H1 (cell line): ENCODE data around the gene TGFBR2. TPM values are rescaled to one million over a fixed set of nuclear protein-coding genes. Genes with fewer than 3 reads are reported as not detected.

Experiments used
- CBX5 ChIP-seq: fragments of 300-800, 300-1000 bp; sonication (generic); IDR thresholded peaks from 2 replicates; pipeline ENCODE4 v1.7.1; 2016; ENCODE audit warnings: antibody characterized with exemption, low read length, low read depth
- CREB1 ChIP-seq: IDR thresholded peaks from 2 replicates; pipeline ENCODE4 v1.6.1; 2012; ENCODE audit warnings: inconsistent platforms
- CTBP2 ChIP-seq: IDR thresholded peaks from 2 replicates; pipeline ENCODE4 v1.7.0; 2011; ENCODE audit warnings: borderline replicate concordance, mild to moderate bottlenecking, moderate library complexity, mixed read lengths, low read length; ENCODE audit not compliant: insufficient read depth, insufficient read length
- GABPA ChIP-seq: IDR thresholded peaks from 2 replicates; pipeline ENCODE4 v1.6.1; 2011; ENCODE audit warnings: mild to moderate bottlenecking, low read length, moderate library complexity, borderline replicate concordance; ENCODE audit not compliant: insufficient read depth
- JUND ChIP-seq: IDR thresholded peaks from 2 replicates; pipeline ENCODE4 v1.6.1; 2011; ENCODE audit warnings: mild to moderate bottlenecking, improper control_type of control experiment, low read length
- RBBP5 ChIP-seq: IDR thresholded peaks from 2 replicates; pipeline ENCODE4 v1.7.1; 2012; ENCODE audit warnings: low read depth, mild to moderate bottlenecking, inconsistent platforms, low read length, moderate library complexity, borderline replicate concordance
- SAP30 ChIP-seq: fragments of 300-600 bp; sonication (generic); IDR thresholded peaks from 2 replicates; pipeline ENCODE4 v1.7.1; 2012; ENCODE audit warnings: low read length, moderate library complexity, mild to moderate bottlenecking, inconsistent platforms; ENCODE audit not compliant: insufficient read depth, insufficient replicate concordance
- TBP ChIP-seq: IDR thresholded peaks from 2 replicates; pipeline ENCODE4 v1.6.1; 2011; ENCODE audit warnings: low read depth, low read length, improper control_type of control experiment
- polyA plus RNA-seq, 7 experiments: library from polyadenylated mRNA; depleted of rRNA in 3 of 7; stranded (reverse) in 5 of 7; unstranded in 2 of 7; fragments of >200 nt in 5 of 7; fragments of 200-250 nt in 2 of 7; gene quantifications; 1 replicate in 5 of 7; 2 replicates in 1 of 7; 4 replicates in 1 of 7; pipeline versions ENCODE4 v1.2.1 to v1.2.3, GENCODE V29; 2011 to 2013; ENCODE audit warnings: missing spikeins in 2 of 7, mixed read lengths in 2 of 7
- total RNA-seq: library from RNA; stranded (reverse); fragmentation: NEBNext Ultra II Directional; extraction: Animal tissue kit (Norgen Biotek cat#: 25700); gene quantifications from 2 replicates; pipeline ENCODE4 v1.2.1, GENCODE V29; 2021
- TF ChIP-seq, protein P1 (sequence below): fragments of 300-600 bp; sonication (generic); IDR thresholded peaks from 2 replicates; pipeline ENCODE4 v1.7.1; 2012; ENCODE audit warnings: low read length, moderate library complexity, mild to moderate bottlenecking, inconsistent platforms; ENCODE audit not compliant: insufficient replicate concordance

The TGFBR2 gene
- total and polyA plus RNA-seq, 2 of the 8 experiments (the other 6 are each of a cell fraction or from before 2014, with no cell fraction given): 4.2 to 7.4 TPM

DNA sequence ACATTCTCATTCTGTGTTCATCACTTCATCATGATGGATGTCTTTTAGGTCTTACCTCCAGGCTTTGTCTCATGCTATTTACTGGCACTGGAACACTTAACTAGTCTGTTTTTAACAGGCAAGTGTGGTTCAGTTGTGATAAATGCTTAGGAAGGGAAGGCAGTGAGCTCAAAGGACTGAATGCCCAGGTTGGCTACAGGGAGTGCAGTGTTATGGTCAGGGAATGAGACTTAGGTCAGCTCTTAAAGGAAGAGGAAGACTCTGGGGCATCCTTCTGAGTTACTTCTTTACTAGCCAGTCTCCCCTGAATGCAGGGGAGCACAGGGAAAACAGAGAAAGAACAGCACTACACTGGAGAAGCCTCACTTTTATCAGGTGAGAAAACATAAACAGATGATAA lies 72.6 kb downstream of the TGFBR2 start (continued):
- TF ChIP-seq, protein P1, sequence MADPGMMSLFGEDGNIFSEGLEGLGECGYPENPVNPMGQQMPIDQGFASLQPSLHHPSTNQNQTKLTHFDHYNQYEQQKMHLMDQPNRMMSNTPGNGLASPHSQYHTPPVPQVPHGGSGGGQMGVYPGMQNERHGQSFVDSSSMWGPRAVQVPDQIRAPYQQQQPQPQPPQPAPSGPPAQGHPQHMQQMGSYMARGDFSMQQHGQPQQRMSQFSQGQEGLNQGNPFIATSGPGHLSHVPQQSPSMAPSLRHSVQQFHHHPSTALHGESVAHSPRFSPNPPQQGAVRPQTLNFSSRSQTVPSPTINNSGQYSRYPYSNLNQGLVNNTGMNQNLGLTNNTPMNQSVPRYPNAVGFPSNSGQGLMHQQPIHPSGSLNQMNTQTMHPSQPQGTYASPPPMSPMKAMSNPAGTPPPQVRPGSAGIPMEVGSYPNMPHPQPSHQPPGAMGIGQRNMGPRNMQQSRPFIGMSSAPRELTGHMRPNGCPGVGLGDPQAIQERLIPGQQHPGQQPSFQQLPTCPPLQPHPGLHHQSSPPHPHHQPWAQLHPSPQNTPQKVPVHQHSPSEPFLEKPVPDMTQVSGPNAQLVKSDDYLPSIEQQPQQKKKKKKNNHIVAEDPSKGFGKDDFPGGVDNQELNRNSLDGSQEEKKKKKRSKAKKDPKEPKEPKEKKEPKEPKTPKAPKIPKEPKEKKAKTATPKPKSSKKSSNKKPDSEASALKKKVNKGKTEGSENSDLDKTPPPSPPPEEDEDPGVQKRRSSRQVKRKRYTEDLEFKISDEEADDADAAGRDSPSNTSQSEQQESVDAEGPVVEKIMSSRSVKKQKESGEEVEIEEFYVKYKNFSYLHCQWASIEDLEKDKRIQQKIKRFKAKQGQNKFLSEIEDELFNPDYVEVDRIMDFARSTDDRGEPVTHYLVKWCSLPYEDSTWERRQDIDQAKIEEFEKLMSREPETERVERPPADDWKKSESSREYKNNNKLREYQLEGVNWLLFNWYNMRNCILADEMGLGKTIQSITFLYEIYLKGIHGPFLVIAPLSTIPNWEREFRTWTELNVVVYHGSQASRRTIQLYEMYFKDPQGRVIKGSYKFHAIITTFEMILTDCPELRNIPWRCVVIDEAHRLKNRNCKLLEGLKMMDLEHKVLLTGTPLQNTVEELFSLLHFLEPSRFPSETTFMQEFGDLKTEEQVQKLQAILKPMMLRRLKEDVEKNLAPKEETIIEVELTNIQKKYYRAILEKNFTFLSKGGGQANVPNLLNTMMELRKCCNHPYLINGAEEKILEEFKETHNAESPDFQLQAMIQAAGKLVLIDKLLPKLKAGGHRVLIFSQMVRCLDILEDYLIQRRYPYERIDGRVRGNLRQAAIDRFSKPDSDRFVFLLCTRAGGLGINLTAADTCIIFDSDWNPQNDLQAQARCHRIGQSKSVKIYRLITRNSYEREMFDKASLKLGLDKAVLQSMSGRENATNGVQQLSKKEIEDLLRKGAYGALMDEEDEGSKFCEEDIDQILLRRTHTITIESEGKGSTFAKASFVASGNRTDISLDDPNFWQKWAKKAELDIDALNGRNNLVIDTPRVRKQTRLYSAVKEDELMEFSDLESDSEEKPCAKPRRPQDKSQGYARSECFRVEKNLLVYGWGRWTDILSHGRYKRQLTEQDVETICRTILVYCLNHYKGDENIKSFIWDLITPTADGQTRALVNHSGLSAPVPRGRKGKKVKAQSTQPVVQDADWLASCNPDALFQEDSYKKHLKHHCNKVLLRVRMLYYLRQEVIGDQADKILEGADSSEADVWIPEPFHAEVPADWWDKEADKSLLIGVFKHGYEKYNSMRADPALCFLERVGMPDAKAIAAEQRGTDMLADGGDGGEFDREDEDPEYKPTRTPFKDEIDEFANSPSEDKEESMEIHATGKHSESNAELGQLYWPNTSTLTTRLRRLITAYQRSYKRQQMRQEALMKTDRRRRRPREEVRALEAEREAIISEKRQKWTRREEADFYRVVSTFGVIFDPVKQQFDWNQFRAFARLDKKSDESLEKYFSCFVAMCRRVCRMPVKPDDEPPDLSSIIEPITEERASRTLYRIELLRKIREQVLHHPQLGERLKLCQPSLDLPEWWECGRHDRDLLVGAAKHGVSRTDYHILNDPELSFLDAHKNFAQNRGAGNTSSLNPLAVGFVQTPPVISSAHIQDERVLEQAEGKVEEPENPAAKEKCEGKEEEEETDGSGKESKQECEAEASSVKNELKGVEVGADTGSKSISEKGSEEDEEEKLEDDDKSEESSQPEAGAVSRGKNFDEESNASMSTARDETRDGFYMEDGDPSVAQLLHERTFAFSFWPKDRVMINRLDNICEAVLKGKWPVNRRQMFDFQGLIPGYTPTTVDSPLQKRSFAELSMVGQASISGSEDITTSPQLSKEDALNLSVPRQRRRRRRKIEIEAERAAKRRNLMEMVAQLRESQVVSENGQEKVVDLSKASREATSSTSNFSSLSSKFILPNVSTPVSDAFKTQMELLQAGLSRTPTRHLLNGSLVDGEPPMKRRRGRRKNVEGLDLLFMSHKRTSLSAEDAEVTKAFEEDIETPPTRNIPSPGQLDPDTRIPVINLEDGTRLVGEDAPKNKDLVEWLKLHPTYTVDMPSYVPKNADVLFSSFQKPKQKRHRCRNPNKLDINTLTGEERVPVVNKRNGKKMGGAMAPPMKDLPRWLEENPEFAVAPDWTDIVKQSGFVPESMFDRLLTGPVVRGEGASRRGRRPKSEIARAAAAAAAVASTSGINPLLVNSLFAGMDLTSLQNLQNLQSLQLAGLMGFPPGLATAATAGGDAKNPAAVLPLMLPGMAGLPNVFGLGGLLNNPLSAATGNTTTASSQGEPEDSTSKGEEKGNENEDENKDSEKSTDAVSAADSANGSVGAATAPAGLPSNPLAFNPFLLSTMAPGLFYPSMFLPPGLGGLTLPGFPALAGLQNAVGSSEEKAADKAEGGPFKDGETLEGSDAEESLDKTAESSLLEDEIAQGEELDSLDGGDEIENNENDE: no peak
- no peak for TF ChIP-seq GABPA
- no peak for TF ChIP-seq CBX5
- TF ChIP-seq SAP30: no peak
- TF ChIP-seq JUND: no peak
- no peak for TF ChIP-seq RBBP5
- no peak for TF ChIP-seq CREB1
- TF ChIP-seq TBP: no peak
- TF ChIP-seq CTBP2: no peak
